ENCODE results near the gene OBP2B. TPM values are rescaled to one million over a fixed set of nuclear protein-coding genes. Genes with fewer than 3 reads are reported as not detected.

Gene OBP2B
- total and polyA plus RNA-seq, 9 donors = not detected

- WGBS (ENCODE audit: insufficient coverage) = 77% methylated on average over 9 of the region's 13 CpGs
- Histone ChIP-seq H3K36me3 (ENCODE audit: control insufficient read depth, insufficient read depth, low read length) (no peaks in the 10 kb centered on the region), H3K9me3 (replicated peaks; ENCODE audit: control insufficient read depth, low read depth, low read length) (no peaks in the 10 kb centered on the region), H3K4me1 (ENCODE audit: control insufficient read depth, insufficient read depth, low read length) (no peaks in the 10 kb centered on the region), H3K27me3 (ENCODE audit: control insufficient read depth, insufficient read depth, low read length) (peaks cover 7% of the 10 kb centered on the region), H3K27ac (ENCODE audit: low read length) (no peak overlapping the region), H3K4me3 (ENCODE audit: low read length) (no peak overlapping the region)
- no peak for DNase-seq
These were observed 7.5 kb downstream of the OBP2B start for GRCh38 chr9:133201424-133202144.

- H3K4me1 ChIP-seq (ENCODE audit: control insufficient read depth, insufficient read depth, low read length) = no peaks in the 10 kb centered on the region
- H3K27me3 ChIP-seq (ENCODE audit: control insufficient read depth, insufficient read depth, low read length) = peaks cover 7% of the 10 kb centered on the region
- H3K36me3 ChIP-seq (ENCODE audit: control insufficient read depth, insufficient read depth, low read length) = no peaks in the 10 kb centered on the region
- DNase-seq = no peak
- H3K4me3 ChIP-seq (ENCODE audit: low read length) = no peak overlapping the region
- no peak overlapping the region for H3K27ac ChIP-seq (ENCODE audit: low read length)
- H3K9me3 ChIP-seq (replicated peaks; ENCODE audit: control insufficient read depth, low read depth, low read length) = no peaks in the 10 kb centered on the region
- 88% methylated on average over 10 of the region's 17 CpGs for WGBS (ENCODE audit: insufficient coverage)
These were observed 8.4 kb downstream of the OBP2B start for GRCh38 chr9:133200631-133201030.

- Histone ChIP-seq H3K9me3 (replicated peaks; ENCODE audit: control insufficient read depth, low read depth, low read length) (peaks cover 5% of the 10 kb centered on the region), H3K27ac (ENCODE audit: low read length) (peak overlapping the region; percentile 82), H3K36me3 (ENCODE audit: control insufficient read depth, insufficient read depth, low read length) (no peaks in the 10 kb centered on the region), H3K4me3 (ENCODE audit: low read length) (peak overlapping the region; percentile 42), H3K27me3 (ENCODE audit: control insufficient read depth, insufficient read depth, low read length) (peaks cover 7% of the 10 kb centered on the region), H3K4me1 (ENCODE audit: control insufficient read depth, insufficient read depth, low read length) (no peaks in the 10 kb centered on the region)
- peak; percentile 60 for DNase-seq
- WGBS (ENCODE audit: insufficient coverage) = 25% methylated on average over 44 of the region's 44 CpGs
These were observed 9.3 kb downstream of the OBP2B start for GRCh38 chr9:133199648-133200321.

- Histone ChIP-seq H3K27me3 (ENCODE audit: control insufficient read depth, insufficient read depth, low read length) (peaks cover 4% of the 10 kb centered on the region), H3K4me3 (ENCODE audit: low read length) (no peak overlapping the region), H3K36me3 (ENCODE audit: control insufficient read depth, insufficient read depth, low read length) (no peaks in the 10 kb centered on the region), H3K4me1 (ENCODE audit: control insufficient read depth, insufficient read depth, low read length) (no peaks in the 10 kb centered on the region), H3K9me3 (replicated peaks; ENCODE audit: control insufficient read depth, low read depth, low read length) (peaks cover 5% of the 10 kb centered on the region), H3K27ac (ENCODE audit: low read length) (no peak overlapping the region)
- no peak for DNase-seq
These were observed 14.0 kb downstream of the OBP2B start for GRCh38 chr9:133195029-133195428.

GRCh38 chr9:133194597-133194996 lies 14.5 kb downstream of the OBP2B start:
- Histone ChIP-seq H3K36me3 (ENCODE audit: control insufficient read depth, insufficient read depth, low read length) (no peaks in the 10 kb centered on the region), H3K4me1 (ENCODE audit: control insufficient read depth, insufficient read depth, low read length) (no peaks in the 10 kb centered on the region), H3K4me3 (ENCODE audit: low read length) (no peak overlapping the region), H3K9me3 (replicated peaks; ENCODE audit: control insufficient read depth, low read depth, low read length) (peaks cover 5% of the 10 kb centered on the region), H3K27me3 (ENCODE audit: control insufficient read depth, insufficient read depth, low read length) (no peaks in the 10 kb centered on the region), H3K27ac (ENCODE audit: low read length) (no peak overlapping the region)
- DNase-seq = no peak
- WGBS (ENCODE audit: insufficient coverage) = no CpG with 5 or more reads among the region's 4 CpGs

GRCh38 chr9:133191989-133192388 lies 17.1 kb downstream of the OBP2B start:
- peaks cover 5% of the 10 kb centered on the region for H3K9me3 ChIP-seq (replicated peaks; ENCODE audit: control insufficient read depth, low read depth, low read length)
- H3K4me1 ChIP-seq (ENCODE audit: control insufficient read depth, insufficient read depth, low read length) = no peaks in the 10 kb centered on the region
- no peak overlapping the region for H3K4me3 ChIP-seq (ENCODE audit: low read length)
- no peak for DNase-seq
- 74% methylated on average over 5 of the region's 7 CpGs for WGBS (ENCODE audit: insufficient coverage)
- peaks cover 2% of the 10 kb centered on the region for H3K27me3 ChIP-seq (ENCODE audit: control insufficient read depth, insufficient read depth, low read length)
- H3K36me3 ChIP-seq (ENCODE audit: control insufficient read depth, insufficient read depth, low read length) = no peaks in the 10 kb centered on the region
- H3K27ac ChIP-seq (ENCODE audit: low read length) = no peak overlapping the region

GRCh38 chr9:133189826-133190225 lies 19.2 kb downstream of the OBP2B start:
- peaks cover 4% of the 10 kb centered on the region for H3K4me1 ChIP-seq (ENCODE audit: control insufficient read depth, insufficient read depth, low read length)
- H3K9me3 ChIP-seq (replicated peaks; ENCODE audit: control insufficient read depth, low read depth, low read length) = no peaks in the 10 kb centered on the region
- no peak overlapping the region for H3K27ac ChIP-seq (ENCODE audit: low read length)
- H3K36me3 ChIP-seq (ENCODE audit: control insufficient read depth, insufficient read depth, low read length) = no peaks in the 10 kb centered on the region
- DNase-seq = no peak
- no peak overlapping the region for H3K4me3 ChIP-seq (ENCODE audit: low read length)
- peaks cover 8% of the 10 kb centered on the region for H3K27me3 ChIP-seq (ENCODE audit: control insufficient read depth, insufficient read depth, low read length)
- 87% methylated on average over 8 of the region's 8 CpGs for WGBS (ENCODE audit: insufficient coverage)

- no peak overlapping the region for H3K27ac ChIP-seq (ENCODE audit: low read length)
- no peaks in the 10 kb centered on the region for H3K36me3 ChIP-seq (ENCODE audit: control insufficient read depth, insufficient read depth, low read length)
- H3K4me3 ChIP-seq (ENCODE audit: low read length) = no peak overlapping the region
- no peaks in the 10 kb centered on the region for H3K9me3 ChIP-seq (replicated peaks; ENCODE audit: control insufficient read depth, low read depth, low read length)
- H3K4me1 ChIP-seq (ENCODE audit: control insufficient read depth, insufficient read depth, low read length) = peaks cover 4% of the 10 kb centered on the region
- H3K27me3 ChIP-seq (ENCODE audit: control insufficient read depth, insufficient read depth, low read length) = peaks cover 11% of the 10 kb centered on the region
- no peak for DNase-seq
- WGBS (ENCODE audit: insufficient coverage) = 86% methylated on average over 6 of the region's 7 CpGs
These were observed 20.2 kb downstream of the OBP2B start for GRCh38 chr9:133188843-133189180.

GRCh38 chr9:133188006-133188842 lies 20.8 kb downstream of the OBP2B start:
- Histone ChIP-seq H3K9me3 (replicated peaks; ENCODE audit: control insufficient read depth, low read depth, low read length) (no peaks in the 10 kb centered on the region), H3K27ac (ENCODE audit: low read length) (no peak overlapping the region), H3K27me3 (ENCODE audit: control insufficient read depth, insufficient read depth, low read length) (peaks cover 11% of the 10 kb centered on the region), H3K36me3 (ENCODE audit: control insufficient read depth, insufficient read depth, low read length) (no peaks in the 10 kb centered on the region), H3K4me3 (ENCODE audit: low read length) (no peak overlapping the region), H3K4me1 (ENCODE audit: control insufficient read depth, insufficient read depth, low read length) (peaks cover 4% of the 10 kb centered on the region)
- WGBS (ENCODE audit: insufficient coverage) = 49% methylated on average over 20 of the region's 21 CpGs
- DNase-seq = peak; percentile 17

- Histone ChIP-seq H3K27ac (ENCODE audit: low read length) (no peak overlapping the region), H3K36me3 (ENCODE audit: control insufficient read depth, insufficient read depth, low read length) (no peaks in the 10 kb centered on the region), H3K27me3 (ENCODE audit: control insufficient read depth, insufficient read depth, low read length) (peaks cover 11% of the 10 kb centered on the region), H3K4me3 (ENCODE audit: low read length) (no peak overlapping the region), H3K9me3 (replicated peaks; ENCODE audit: control insufficient read depth, low read depth, low read length) (no peaks in the 10 kb centered on the region), H3K4me1 (ENCODE audit: control insufficient read depth, insufficient read depth, low read length) (peaks cover 4% of the 10 kb centered on the region)
- 71% methylated on average over 7 of the region's 10 CpGs for WGBS (ENCODE audit: insufficient coverage)
- DNase-seq = no peak
These were observed 21.5 kb downstream of the OBP2B start for GRCh38 chr9:133187561-133188005.
